8988T (cell line): ENCODE measurements around the gene ITIH3.
"Not testable (repeated sequence)": the region's sequence is repeated elsewhere in the genome, so short reads cannot be mapped to it uniquely, and the experiment has no call there.

ENCODE experiments used
- DNase-seq: peaks from one replicate; pipeline ENCODE4 v3.0.0; 2011

Gene ITIH3, protein sequence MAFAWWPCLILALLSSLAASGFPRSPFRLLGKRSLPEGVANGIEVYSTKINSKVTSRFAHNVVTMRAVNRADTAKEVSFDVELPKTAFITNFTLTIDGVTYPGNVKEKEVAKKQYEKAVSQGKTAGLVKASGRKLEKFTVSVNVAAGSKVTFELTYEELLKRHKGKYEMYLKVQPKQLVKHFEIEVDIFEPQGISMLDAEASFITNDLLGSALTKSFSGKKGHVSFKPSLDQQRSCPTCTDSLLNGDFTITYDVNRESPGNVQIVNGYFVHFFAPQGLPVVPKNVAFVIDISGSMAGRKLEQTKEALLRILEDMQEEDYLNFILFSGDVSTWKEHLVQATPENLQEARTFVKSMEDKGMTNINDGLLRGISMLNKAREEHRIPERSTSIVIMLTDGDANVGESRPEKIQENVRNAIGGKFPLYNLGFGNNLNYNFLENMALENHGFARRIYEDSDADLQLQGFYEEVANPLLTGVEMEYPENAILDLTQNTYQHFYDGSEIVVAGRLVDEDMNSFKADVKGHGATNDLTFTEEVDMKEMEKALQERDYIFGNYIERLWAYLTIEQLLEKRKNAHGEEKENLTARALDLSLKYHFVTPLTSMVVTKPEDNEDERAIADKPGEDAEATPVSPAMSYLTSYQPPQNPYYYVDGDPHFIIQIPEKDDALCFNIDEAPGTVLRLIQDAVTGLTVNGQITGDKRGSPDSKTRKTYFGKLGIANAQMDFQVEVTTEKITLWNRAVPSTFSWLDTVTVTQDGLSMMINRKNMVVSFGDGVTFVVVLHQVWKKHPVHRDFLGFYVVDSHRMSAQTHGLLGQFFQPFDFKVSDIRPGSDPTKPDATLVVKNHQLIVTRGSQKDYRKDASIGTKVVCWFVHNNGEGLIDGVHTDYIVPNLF

DNA sequence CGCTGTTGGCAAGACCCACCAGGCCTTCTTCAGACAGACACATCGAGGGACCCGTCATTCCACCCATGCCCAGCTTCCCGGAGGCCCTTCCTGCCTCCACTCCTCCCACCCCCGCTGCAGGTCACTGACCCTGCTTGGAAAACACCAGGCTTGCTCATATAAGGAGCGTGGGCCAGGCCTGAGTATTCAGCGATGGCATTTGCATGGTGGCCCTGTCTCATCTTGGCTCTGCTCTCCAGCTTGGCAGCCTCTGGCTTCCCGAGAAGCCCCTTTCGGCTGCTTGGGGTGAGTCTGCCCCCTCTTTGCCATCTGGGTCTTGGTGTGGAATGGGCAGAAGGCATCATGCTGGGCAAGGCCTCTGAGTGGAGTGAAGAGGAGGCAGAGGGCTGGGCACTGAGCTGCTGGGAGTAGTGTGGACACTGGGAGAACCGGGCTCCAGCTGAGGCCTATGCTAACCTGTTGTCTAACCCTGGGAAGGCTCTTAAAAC, at the start of gene ITIH3:
Gene ITIH3, plus strand, starts transcription at position 185 of the 488 bp plus-strand sequence. Its CDS starts 8 bp downstream, at position 193.
- no peak for DNase-seq

DNA sequence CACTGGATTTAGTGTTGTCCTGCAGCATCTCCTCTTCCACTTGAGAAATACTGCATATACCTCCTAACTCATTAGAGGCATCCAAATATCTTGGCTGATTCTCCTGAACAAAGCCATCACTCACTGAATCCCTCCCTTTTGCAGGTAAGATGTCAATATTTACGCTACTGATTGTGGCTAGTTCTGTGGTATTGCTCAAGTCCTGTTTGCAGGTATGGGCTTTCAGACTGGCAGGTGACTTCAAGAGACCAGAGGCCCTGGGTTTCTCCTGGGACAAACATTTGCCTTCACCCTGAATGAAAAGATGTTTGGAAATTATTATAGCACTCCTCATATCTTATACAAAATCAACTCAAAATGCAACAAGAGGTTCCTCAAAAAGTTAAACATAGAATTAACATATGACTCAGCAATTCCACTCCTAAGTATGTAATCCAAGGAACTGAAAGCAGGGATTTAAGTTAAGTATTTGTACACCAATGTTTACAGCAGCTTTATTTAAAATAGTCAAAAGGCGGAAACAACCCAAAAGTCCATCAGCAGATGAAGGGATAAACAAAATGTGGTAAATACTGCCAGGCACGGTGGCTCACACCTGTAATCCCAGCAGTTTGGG, 42.4 kb upstream of the ITIH3 start:
- DNase-seq: no peak

DNA sequence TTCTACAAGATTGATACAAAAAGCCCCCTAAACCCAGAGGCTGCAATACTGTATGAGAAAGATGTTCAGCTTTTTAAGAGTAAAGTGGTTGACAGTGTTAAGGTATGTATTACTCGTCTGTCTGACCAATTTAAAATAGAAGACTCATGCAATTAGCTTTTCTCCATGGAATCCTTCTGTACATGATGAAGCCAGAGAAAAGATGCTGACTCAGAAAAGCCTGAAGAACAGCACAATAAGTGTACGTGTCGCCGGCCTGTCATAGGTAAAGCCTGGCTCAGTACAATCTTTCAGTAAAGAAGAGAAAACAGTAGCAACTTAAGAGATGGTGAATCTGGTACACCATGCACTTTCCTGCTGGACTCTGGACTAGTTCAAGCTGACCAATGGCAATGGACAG, 40.2 kb upstream of the ITIH3 start:
- DNase-seq: no peak

DNA sequence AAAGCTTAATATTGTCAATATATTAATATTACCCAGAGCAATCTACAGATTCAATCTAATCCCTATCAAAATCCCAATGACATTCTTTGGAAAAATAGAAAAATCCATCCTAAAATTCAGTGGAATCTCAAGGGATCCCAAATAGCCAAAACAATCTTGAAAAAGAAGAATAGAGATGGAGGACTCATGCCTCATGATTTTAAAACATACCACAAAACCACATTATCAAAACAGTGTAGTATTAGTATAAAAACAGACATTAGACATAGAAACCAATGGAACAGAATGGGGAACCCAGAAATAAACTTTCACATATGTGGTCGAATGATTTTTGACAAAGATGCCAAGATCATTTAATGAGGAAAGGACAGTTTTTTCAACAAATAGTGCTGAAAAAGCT, 38.5 kb upstream of the ITIH3 start:
- DNase-seq: no peak

DNA sequence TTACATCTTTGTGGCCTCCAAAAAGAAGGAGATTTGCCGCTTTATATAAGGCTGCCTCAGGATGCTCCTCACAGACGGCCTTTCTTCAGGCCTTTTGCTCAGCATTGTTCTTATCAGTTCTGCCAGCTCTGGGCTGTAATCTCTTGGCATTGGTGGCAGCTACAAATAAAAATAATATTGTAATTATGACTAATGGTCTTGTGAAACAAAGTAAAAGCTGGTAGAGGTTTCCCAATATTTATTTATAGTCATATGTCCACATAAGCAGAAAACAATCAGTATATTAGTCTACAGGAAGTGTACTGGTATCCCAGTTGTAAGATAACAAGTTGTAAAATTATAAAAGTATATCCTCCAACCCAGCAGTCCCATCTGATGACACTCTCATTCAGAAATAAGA, 31.1 kb upstream of the ITIH3 start:
- no peak for DNase-seq

DNA sequence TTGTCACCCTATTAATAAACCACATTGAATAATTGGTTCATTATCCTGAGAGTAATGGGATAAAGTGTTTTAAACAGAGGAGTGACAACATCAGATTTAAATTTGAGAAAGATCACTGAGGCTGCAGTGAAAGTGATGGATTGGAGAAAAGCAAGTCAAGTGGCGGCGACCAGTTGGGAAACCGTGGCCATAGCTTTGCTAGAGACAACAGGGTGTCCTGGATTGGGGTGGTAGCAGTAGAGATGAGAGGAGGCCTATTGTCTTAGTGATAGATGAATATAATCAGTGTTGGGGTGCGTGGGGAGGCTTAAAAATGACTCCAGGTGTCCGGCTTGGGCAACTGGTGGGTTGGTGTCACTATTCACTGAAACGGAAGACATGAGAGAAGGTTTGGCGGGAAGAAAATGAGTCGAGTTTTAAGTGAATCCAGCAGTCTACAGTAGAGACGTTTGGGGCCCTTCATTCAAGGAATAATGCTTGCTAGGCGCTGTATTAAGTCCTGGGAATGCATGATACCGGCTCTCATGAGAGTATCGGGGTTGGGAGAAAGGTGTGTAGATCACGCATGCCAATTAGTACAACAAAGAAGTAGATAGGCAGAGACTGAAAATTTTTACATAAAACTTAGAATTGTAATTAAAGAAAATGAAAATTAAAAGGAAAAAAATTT, 24.7 kb upstream of the ITIH3 start:
- DNase-seq: no peak

DNA sequence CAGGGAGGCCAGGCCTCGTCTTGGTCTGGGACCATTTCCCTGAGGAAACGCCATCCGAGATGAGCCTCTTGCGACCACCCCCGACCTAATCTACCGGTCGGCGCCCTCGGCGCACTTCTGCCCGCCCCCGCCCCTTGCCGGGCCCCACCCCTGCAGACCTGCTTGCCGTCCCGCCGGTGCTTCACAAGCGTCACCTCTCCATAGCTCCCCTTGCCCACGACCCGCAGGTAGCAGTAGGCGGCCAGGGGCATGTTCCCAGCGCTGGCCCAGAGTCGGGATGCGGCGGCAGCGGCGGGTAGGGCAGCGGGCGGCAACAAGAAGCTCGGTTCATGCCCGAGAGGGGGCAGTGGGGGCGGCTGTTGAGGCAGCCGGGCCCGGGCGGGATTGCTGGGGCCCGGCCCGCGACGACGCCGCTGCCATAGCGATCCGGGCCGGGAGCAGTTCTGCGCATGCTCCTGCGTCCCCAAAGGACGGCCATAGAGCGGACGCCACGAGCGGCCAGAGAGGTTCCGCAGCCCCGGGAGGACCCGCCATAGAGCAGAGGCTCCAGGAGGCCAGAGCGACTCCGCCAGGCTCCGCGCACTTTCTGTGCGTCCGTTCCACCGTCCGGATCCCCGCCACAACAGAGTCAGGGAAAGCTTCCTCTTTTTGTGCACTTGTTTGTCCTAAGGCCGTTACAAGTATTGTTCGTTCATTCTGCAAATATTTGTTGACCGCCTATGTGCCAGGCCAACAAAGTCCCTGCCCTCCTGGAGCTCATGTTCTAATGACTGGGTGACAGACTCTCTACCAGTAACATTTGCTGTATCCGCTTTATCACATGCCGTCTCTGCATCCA, 23.9 kb upstream of the ITIH3 start, which contains the start of gene NEK4:
Gene NEK4, minus strand, starts transcription at position 445 of the 838 bp plus-strand sequence. Its CDS starts 194 bp downstream, at position 251.
- DNase-seq: peak; percentile 86

DNA sequence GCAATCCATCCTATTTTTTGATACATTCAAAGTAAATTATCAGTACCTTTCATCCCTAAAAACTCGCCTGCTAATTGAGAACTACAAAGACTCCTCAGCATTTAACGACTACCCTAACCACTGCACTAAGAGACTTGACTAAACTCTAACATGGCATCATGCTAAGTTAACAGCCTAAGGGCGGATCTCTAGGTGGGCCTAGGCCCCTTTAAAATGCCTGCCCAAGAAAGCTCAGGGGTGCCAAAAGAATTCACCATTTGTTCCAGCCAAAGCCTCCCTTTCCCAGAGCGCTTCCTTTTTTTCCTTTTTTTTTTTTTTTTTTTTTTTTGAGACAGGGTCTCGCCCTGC, 23.3 kb upstream of the ITIH3 start:
- no peak for DNase-seq

DNA sequence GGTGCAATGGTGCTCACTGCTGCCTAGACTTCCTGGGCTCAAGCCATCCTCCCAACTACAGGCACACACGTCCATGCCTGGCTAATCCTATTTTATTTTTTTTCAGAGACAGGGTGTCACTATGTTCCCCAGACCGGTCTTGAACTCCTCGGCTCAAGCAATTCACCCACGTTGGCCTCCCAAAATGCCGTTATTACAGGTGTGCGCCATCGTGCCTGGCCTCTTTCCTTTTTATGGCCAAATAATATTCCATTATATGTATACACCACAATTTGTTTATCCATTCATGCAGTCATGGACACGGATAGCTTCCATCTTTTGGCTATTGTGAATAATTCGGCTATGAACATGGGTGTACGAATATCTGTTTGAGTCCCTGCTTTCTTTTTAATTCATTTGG, 22.9 kb upstream of the ITIH3 start:
- DNase-seq: no peak

DNA sequence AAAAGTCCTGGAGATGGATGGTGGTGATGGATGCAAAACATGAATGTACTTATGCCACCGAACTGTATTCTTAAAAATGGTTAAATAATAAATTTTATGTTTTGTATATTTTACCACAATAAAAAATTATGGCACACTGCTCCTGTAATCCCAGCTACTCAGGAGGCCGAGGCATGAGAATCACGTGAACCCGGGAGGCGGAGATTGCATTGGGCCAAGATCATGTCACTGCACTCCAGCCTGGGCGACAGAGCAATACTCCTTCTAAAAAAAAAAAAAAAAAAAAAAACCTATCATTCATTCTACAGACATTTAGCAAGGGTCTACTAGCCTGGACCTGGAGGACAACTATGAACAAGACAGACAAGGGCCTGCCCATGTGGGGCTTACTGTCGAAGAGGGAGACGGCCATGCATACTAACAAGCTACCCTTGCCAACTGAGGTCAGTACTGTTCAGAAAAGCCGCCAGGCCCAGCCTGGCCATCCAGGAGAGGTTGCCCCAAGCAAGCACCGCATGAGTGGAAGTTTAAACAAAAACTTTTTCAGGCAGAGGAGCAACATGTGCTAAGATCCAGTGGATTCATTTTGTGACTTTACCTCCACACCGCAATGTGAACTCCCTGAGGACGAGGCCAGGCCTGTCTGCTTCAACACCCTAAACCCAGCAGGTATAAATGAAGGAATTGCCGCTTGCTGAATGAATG, 21.1 kb upstream of the ITIH3 start:
- DNase-seq: no peak

DNA sequence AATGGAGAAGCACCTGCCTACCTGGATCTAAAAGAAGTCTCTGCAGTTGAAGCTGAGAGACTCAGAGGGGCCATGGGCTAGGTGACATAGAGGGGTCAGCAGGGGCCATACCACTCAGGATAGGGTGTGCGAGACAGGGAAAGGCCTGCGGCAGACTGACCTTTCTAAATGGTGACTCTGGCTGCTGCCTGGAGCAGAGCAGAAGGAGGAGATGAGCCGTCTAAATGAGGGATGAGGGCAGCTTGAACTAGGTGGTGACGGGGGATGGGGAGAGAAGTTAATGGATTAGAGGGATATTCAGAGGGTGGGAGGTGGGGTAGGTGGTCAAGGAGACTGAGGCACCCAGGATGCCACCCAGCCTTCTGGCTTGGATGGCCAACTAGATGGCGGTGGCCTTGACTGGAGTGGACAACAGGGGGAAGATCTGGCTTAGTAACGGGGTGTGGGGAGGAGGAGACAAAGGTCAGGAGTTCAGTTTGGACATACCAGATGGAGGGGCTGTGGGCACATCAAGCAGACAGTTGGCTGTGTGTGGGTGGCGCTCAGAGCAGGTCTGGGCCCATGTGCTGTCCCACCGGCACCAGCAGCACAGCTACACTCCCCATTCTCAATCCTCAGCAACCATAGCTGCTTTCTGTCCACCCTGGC, 20.4 kb upstream of the ITIH3 start:
- DNase-seq: no peak

DNA sequence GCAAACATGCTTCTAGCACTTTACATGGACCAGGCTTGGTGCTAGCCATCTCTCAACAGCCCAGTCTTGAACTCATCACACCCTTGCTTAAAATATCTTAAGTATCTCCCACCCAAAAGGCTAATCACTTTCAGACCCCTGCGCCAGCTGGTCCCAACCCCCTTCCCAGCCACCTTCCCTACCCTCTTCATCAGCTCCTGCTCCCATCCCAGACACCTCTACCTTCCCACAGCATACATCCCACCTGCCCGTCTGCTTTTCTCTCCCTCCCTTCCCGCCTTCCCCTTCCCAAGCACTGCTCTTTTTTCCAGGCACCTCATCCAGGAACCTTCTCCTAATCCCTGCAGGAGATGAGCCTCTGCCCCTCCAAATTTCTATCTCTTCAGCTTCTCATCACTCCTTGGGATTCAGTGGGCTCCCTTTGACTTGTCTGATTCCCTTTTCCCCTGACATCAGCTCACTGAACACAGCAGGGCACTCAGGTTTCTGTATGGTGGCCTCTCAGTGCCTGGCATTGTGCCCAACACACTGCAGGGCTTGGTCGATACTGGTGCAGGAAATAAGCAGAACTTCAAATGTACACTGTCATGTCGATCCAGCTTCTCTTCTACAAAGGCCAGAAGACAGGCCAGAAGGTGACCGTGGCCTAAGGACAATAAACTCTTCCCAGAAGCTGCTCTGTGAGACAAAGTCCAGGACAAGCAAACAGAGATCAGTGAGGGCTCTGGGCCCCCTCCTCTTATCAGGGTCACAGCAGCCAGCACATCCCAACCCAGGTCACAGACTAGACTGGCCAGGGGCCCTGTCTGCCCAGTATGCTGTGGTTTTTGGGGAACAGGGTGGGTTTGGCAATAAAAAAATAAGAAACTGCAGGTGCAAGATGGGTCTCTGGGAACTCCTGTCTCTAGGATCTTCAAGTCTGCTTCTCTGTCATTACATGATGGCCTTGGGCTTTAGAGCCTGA, 19.4 kb upstream of the ITIH3 start:
- no peak for DNase-seq

DNA sequence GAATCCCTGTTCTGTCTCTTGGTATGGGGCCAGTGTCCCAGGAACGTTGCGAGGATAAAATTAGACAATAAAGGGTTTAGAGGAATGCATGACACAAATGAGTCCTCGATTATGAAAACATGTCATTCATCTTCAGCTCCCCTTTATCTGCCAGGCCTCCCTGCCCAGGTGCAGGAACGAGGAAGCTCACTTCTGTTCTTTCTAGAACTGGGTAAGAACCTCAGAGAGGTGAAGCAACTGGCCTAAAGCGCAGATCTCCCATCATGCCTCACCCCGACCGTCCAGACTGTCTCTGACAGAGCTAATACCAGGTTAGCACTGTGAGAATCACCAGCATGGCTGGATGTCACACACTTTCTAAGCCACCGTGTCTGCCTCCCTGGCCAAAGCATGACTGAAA, 18.7 kb upstream of the ITIH3 start:
- DNase-seq: no peak

DNA sequence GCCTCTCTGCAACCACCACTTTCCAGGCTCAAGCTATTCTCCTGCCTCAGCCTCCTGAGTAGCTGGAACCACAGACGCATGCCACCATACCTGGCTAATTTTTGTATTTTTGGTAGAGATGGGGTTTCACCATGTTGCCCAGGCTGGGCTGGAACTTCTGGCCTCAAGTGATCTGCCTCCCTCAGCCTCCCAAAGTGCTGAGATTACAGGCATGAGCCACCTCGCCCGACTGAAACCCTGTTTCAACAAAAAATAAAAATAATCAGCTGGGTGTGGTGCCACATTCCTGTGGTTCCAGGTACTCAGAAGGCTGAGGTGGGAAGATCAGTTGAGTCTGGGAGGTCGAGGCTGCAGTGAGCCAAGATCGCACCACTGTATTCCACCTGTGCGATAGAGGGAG, 18.1 kb upstream of the ITIH3 start:
- DNase-seq: not testable (repeated sequence)

DNA sequence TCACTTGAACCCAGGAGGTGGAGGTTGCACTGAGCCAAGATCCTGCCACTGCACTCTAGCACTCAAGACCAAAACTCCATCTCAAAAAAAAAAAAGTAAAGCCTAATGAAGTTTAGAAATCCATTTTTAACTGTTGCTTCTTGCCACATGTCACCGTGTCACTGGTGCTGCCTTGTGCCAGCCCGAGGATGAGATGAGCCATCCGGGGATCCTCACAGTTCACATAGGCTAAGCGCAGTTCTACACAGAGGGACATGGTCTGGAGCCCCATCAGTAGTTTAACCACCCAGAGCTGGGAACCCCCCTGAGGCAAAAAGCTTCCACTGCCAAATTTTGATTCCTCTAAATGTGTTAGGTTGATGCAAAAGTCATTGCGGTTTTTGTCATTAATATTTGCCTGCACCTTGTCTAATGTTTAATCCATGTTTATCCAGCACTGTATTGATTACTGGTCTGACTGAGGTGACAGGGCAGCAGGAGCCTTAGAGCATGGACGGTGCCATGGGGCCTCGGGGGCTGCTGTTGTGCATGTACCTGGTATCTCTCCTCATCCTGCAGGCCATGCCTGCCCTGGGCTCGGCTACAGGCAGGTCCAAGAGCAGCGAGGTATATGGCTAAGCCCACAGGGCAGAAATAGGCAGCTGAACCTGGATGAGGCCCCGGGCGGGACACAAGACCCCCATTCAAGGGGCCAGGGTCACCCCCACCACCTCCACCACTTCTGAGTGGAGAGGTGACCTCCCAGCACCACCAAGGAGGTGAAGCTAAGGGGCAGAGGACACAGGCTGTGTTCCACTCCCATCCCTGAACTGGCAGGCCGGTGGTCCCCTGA, 17.3 kb upstream of the ITIH3 start, which contains the start of gene ITIH1:
Gene ITIH1, plus strand, starts transcription at position 473 of the 832 bp plus-strand sequence. Its CDS starts 17 bp downstream, at position 490.
- DNase-seq: no peak

DNA sequence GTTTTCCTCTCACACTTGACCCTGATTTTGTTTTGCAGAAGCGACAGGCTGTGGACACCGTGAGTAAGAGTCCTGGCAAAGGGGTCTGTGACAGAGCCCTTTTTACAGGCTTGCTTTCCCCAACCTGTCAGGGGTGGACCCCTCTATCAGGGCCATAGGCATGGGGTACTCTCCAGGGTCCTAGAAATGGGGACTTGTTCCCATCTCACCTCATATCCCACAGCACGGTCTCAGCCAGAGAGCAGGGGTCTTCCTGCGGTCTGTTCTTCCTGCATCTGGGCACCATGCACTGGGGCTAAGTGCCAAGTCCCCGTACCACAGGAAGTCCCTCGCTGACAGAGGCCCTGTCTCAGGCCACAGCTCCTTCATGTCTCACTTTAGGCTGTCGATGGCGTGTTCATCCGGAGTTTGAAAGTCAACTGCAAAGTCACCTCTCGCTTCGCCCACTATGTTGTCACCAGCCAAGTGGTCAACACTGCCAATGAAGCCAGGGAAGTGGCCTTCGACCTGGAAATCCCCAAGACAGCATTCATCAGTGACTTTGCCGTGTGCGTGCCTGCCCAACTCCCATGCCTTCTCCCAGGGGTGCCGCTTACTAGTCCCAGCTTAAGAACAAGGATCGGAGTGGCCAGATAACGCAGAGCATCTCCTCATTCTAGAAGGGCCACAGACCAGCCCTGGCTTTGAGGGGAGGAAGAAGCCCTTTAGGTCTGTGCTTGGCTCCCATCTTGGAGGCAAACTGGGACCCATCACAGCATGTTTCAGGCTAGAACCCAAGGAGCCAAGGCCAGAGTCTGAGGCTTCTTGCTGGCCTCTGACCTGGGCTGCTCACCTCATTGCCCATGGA, 16.4 kb upstream of the ITIH3 start:
- no peak for DNase-seq
